Epithelial cell of proximal tubule (primary cell): ENCODE results near the gene SLC25A13. TPM values are rescaled to one million over a fixed set of nuclear protein-coding genes. Genes with fewer than 3 reads are reported as not detected.

ENCODE experiments used
- DNase-seq: peaks from one replicate; pipeline ENCODE4 v3.0.0-alpha.2; 2011; ENCODE audit warnings: low read depth
- H3K4me3 ChIP-seq: 2 replicates; pipeline ENCODE4 v1.5.1; 2011; ENCODE audit warnings: low read depth, mild to moderate bottlenecking, low read length
- total RNA-seq: library from RNA; depleted of rRNA; stranded (reverse); fragments of >200 nt; gene quantifications from 2 replicates; pipeline ENCODE4 v1.2.3, GENCODE V29; 2015
- TF ChIP-seq, protein P1 (sequence below): conservative IDR thresholded peaks from 2 replicates; pipeline ENCODE4 v1.5.1; 2012; ENCODE audit warnings: low read depth, mild to moderate bottlenecking, low read length

Gene SLC25A13
- total RNA-seq, 1 donor from 2014 or later, result 51.3 TPM

DNA sequence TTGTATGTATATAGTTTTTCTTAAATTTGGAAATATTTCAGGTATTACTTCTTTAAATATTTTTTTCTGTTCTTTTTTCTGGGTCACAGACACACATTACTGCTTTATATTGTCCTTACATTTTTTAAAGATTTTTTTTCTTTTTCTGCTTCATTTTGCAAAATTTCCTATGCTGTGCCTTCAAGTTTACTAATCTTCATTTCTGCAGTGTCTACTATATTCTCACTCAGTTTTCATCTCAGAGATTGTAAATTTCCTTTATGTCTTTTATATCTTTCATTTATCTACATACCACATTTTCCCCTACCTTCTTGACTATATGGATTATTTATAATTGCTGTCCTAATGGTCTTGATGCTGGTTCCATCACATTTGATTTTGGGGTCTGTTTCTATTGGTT lies 210.5 kb downstream of the SLC25A13 start:
- DNase-seq, result no peak
- TF ChIP-seq, protein P1, sequence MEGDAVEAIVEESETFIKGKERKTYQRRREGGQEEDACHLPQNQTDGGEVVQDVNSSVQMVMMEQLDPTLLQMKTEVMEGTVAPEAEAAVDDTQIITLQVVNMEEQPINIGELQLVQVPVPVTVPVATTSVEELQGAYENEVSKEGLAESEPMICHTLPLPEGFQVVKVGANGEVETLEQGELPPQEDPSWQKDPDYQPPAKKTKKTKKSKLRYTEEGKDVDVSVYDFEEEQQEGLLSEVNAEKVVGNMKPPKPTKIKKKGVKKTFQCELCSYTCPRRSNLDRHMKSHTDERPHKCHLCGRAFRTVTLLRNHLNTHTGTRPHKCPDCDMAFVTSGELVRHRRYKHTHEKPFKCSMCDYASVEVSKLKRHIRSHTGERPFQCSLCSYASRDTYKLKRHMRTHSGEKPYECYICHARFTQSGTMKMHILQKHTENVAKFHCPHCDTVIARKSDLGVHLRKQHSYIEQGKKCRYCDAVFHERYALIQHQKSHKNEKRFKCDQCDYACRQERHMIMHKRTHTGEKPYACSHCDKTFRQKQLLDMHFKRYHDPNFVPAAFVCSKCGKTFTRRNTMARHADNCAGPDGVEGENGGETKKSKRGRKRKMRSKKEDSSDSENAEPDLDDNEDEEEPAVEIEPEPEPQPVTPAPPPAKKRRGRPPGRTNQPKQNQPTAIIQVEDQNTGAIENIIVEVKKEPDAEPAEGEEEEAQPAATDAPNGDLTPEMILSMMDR, result no peak
- H3K4me3 ChIP-seq, result no peak overlapping the region

DNA sequence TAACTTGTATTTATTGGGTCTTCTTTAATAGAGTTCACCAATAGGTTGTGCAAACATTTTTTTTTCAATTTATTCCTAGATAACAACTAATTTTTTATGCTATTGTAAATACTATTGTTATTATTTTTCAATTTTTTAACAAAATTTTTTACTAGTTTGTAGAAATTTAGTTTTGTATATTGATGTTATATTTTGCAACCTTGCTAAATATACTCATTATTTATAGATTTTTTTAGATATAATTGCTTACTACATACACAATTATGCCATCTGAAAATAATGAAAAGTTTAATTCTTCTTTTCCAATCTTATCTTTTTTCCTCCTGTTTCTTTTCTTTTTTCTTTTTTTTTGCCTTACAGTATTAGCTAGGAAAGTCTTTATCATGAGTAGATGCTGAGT lies 216.9 kb downstream of the SLC25A13 start:
- TF ChIP-seq, protein P1, result no peak
- DNase-seq, result no peak

DNA sequence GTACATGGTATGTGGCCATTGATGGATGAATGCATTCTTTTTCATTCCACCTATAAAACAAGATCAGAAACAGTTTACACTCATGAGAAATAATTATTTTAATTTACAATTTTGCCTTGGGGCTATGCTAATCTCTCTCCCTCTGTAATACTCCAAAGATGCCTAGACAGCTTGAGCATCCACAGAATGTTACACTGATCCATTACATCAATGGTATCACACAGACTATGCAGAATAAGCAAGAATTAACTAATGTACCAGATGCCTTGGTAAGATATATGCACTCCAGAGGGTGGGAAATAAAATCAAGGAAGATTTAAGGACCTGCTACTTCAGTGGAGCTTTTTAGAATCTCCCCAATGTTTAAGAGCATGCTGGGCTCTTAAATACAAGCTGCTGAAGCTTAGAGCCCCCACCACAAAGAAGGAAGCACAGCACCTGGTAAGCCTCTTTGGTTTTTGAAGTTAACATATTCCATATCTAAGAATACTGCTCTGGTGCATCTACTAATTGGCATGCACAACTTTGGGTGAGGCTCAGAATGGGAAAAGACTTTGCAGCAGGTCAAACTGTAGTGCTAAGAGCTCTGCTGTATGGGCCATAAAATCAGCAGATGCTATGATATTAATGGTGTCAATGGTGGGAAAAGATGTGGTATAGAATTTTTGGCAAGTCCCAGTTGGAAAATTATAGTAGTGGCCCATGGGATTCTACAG lies 219.6 kb downstream of the SLC25A13 start:
- H3K4me3 ChIP-seq, result no peak overlapping the region
- no peak for DNase-seq
- TF ChIP-seq, protein P1, result no peak

More for the DNA sequence above, 216.9 kb downstream of the SLC25A13 start:
- no peak overlapping the region for H3K4me3 ChIP-seq

DNA sequence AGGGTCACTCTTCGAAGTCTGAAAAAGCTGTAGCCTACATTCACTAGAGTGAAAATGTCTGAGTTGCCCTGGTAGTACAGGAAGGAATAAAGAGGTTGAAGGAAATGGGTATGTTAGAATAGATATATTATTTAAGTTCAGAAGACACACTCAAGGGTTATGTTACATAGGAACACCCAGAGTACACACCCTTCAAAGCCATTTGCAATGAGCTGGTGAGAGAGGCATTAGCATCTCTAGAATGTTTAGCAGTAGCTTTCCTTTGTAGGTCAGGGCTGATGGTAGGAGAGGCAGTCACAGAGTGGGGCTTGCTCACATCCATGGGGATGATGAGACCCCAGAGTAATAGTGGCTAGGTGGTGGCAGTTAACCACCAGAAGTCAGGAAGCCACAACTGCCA lies 221.2 kb downstream of the SLC25A13 start:
- H3K4me3 ChIP-seq, result no peak overlapping the region
- TF ChIP-seq, protein P1, result no peak
- no peak for DNase-seq

DNA sequence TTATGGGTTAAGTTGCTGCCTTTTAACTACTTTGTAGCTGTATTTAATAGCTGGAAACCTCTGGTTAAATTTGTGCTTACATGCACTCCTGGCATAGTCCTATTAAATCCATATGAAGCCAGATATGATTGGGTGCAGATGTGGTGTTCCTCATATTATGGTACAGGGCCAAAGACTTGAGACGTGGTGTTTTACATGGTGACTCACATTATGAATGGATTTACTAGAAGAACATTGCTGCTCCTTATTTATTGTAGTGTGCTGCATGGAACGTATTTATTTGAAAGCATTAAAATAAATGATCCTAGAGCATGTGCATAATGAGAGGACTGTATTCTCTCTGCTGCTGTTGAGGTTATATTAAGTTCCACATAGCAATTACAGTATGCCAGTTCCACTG lies 224.1 kb downstream of the SLC25A13 start:
- DNase-seq, result no peak
- no peak overlapping the region for H3K4me3 ChIP-seq
- TF ChIP-seq, protein P1, result no peak

DNA sequence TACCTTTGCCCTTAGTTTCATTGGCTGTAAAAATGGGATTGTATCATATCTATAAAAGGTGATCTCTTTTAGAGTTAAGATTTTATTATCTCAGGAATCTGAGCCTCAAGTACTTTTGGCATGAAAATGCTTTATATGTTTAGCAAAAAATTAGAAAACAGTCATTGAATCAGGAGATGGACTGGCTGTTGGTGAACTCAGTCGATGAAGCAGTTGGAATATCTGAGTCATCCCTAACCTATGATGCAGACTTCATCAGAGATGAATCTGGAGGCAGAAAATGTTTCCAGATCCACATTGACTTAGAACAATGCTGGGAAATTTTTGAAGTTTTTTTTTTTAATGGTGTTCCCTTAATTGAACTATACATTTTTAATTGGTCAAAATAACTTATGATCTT lies 228.5 kb downstream of the SLC25A13 start:
- peak; percentile 78 for DNase-seq
- TF ChIP-seq, protein P1, result no peak
- H3K4me3 ChIP-seq, result no peak overlapping the region

DNA sequence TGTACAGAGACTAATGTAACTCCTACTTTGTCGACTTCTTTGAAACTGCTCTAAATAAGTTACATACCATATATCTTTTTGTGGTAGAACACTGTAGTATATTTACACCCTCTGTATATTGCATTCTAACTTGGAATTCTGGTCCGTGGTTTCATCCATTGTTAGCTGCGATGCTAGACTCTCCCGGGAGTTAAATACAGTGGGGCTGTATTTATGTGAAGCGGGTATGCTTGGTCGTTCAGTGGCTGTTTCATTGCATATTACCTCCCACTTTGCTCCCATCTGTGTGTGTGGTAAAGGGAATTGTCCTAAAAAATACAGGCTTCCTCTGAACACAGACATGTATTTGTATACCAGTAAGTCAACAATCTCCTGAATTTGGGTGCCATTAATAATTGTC lies 231.1 kb downstream of the SLC25A13 start:
- H3K4me3 ChIP-seq, result no peak overlapping the region
- TF ChIP-seq, protein P1, result no peak
- DNase-seq, result no peak
